GM12864 (cell line): ENCODE data around the gene HMSD.

Source experiments
- DNase-seq: peaks from one replicate; pipeline ENCODE4 v3.0.0-alpha.2; 2011; ENCODE audit warnings: low read depth
- H3K4me3 ChIP-seq: 2 replicates; pipeline ENCODE4 v1.5.1; 2011; ENCODE audit warnings: mild to moderate bottlenecking, low read depth, low read length, control low read depth
- CTCF ChIP-seq: IDR thresholded peaks from 2 replicates; pipeline ENCODE4 v1.5.1; 2011; ENCODE audit warnings: low read depth, mild to moderate bottlenecking, moderate library complexity, low read length, control low read depth, inconsistent platforms; ENCODE audit errors: missing control alignments

HMSD gene

DNA sequence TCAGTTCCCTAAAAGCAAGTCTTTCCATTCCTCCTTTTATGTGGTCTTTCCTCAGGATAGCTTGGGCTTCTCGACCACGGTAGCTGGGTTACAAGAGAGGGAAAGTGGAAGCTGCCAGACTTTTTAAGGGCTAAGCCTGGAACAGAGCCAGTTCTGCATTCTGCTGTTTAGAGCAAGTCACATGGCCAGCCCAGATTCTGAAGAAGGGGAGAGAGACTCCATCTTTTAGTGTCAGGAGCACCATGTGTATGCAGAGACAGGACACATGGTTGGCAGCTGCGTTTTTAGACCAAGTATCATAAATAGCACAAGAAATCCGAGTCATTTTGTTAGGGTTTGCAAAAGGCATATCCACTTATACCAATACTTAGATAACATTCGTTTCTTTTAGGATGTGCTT, 4.7 kb downstream of the HMSD start:
- no peak for DNase-seq
- TF ChIP-seq CTCF, result no peak
- no peak overlapping the region for H3K4me3 ChIP-seq

DNA sequence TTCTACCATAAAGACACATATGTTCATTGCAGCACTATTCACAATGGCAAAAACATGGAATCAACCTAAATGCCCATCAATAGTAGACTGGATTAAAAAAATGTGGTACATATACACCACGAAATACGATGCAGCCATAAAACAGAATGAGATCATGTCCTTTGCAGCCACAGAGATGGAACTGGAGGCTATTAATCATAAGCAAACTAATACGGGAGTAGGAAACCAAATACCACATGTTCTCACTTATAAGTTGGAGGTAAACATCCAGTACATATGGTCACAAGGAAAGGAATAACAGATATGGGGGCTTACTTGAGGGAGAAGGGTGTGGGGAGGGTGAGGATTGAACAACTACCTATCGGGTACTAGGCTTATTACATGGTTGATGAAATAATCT, 7.7 kb downstream of the HMSD start:
- no peak for DNase-seq
- no peak overlapping the region for H3K4me3 ChIP-seq
- TF ChIP-seq CTCF, result no peak

- H3K4me3 ChIP-seq, result no peak overlapping the region
- TF ChIP-seq CTCF, result no peak
- DNase-seq, result no peak
Measured at GRCh38 chr18:63960891-63961290, 11.8 kb downstream of the HMSD start.

DNA sequence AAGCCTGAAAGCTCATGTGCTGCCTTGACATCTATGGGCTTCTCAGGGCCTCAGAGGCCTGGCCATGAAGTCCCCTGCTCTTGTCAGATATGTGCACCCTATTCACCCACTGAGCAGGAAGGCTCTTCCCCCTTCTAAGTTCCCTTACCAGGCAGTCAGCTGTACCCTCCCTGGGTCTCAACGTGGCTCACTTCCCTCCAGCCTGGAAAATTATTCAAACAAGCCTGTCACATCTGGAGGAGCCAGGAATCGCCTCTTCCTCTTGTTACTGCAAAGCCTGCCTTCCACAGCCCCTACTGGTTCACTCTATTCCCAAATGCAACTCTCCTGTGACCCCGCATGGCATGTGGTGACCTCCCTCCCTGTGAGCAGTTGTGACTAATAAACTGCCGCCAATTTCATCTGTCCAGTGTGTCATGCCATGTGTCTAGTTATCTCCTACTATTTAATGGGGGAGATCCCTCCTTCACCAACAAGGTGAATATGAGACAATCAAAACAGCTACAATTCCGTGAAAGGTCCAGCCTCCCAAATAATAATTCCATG, 12.4 kb downstream of the HMSD start:
- DNase-seq, result no peak

GRCh38 chr18:63962137-63962536, 13.0 kb downstream of the HMSD start:
- no peak for TF ChIP-seq CTCF
- H3K4me3 ChIP-seq, result no peak overlapping the region
- no peak for DNase-seq

More for the DNA sequence above, 12.4 kb downstream of the HMSD start:
- no peak overlapping the region for H3K4me3 ChIP-seq
- TF ChIP-seq CTCF, result no peak

DNA sequence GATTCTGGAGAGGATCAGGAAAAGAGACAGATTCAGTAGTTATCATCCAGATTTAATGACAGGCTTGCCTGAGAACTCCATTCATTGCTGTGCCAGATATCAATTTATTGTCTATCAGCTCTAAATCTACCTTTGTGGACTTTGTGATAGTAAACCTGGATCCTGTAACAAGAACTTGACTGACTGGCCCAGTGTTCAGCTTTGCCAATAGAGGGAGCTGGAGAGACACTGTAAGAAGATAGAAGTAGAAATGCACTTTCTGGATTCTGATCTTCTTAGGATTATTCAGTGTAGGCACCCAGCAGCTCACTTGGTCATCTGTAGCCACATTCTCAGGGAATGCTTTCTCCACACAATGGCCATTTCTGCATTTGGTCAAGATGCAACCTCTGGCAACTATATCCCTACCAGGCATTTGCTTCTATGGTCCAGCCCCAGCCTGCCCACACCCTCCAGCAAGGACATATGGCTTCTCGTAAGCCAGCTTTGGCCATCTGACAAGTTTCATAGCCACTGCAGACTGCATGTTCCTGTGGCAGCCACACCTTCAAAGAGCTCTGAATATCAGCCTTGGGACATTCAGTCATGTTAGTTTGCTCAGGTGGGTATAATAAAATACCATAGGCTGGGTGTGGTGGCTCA, 14.6 kb downstream of the HMSD start:
- TF ChIP-seq CTCF, result peak; percentile 83
- no peak for DNase-seq
- no peak overlapping the region for H3K4me3 ChIP-seq

DNA sequence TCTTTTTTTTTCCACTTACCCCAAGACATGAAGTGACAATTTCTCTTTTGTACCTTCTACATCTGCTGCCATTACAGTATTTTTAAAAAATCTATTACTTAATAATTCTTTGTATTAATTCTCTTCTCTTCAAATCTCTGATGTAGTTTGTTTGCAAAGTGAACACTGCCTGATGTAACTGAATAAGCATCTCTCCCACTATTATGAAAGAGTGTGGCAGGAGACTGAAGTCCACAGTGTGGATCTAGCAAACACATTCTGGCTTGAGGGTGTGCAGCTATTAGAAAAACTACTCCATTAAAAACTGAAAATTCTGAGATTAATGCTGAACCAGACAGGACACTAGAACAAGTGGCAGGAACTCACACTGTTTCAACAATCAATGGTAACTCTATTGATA, 15.8 kb downstream of the HMSD start:
- no peak overlapping the region for H3K4me3 ChIP-seq
- no peak for DNase-seq
- TF ChIP-seq CTCF, result no peak
